Measurements from ENCODE around the gene KLHL33.

The KLHL33 gene

GRCh38 chr14:20386276-20386855 lies 49.6 kb downstream of the KLHL33 start:
- DNase-seq (ENCODE audit: low spot score), result no peak
- no peak for TF ChIP-seq CTCF (IDR thresholded peaks at IDR 0.05; ENCODE audit: extremely low read depth, insufficient read depth, missing control alignments)
- in situ Hi-C loops (cut with MboI; ENCODE audit: low pct_unique_long_range_greater_than_20kb, low sequenced_read_pairs, unreplicated experiment), result no loop called here

GRCh38 chr14:20384886-20385285 lies 51.1 kb downstream of the KLHL33 start:
- in situ Hi-C loops (cut with MboI; ENCODE audit: low pct_unique_long_range_greater_than_20kb, low sequenced_read_pairs, unreplicated experiment), result no loop called here
- no peak for DNase-seq (ENCODE audit: low spot score)
- TF ChIP-seq CTCF (IDR thresholded peaks at IDR 0.05; ENCODE audit: extremely low read depth, insufficient read depth, missing control alignments), result no peak

- in situ Hi-C loops (cut with MboI; ENCODE audit: low pct_unique_long_range_greater_than_20kb, low sequenced_read_pairs, unreplicated experiment), result no loop called here
- TF ChIP-seq CTCF (IDR thresholded peaks at IDR 0.05; ENCODE audit: extremely low read depth, insufficient read depth, missing control alignments), result no peak
- DNase-seq (ENCODE audit: low spot score), result no peak
Observed at GRCh38 chr14:20384321-20384720, 51.6 kb downstream of the KLHL33 start.

GRCh38 chr14:20383636-20384035 lies 52.3 kb downstream of the KLHL33 start:
- in situ Hi-C loops (cut with MboI; ENCODE audit: low pct_unique_long_range_greater_than_20kb, low sequenced_read_pairs, unreplicated experiment), result no loop called here
- no peak for DNase-seq (ENCODE audit: low spot score)
- no peak for TF ChIP-seq CTCF (IDR thresholded peaks at IDR 0.05; ENCODE audit: extremely low read depth, insufficient read depth, missing control alignments)

GRCh38 chr14:20383032-20383431 lies 52.9 kb downstream of the KLHL33 start:
- in situ Hi-C loops (cut with MboI; ENCODE audit: low pct_unique_long_range_greater_than_20kb, low sequenced_read_pairs, unreplicated experiment), result no loop called here
- TF ChIP-seq CTCF (IDR thresholded peaks at IDR 0.05; ENCODE audit: extremely low read depth, insufficient read depth, missing control alignments), result no peak
- DNase-seq (ENCODE audit: low spot score), result no peak

GRCh38 chr14:20382526-20382925 lies 53.4 kb downstream of the KLHL33 start:
- TF ChIP-seq CTCF (IDR thresholded peaks at IDR 0.05; ENCODE audit: extremely low read depth, insufficient read depth, missing control alignments), result no peak
- DNase-seq (ENCODE audit: low spot score), result no peak
- in situ Hi-C loops (cut with MboI; ENCODE audit: low pct_unique_long_range_greater_than_20kb, low sequenced_read_pairs, unreplicated experiment), result no loop called here

GRCh38 chr14:20381341-20381740 lies 54.6 kb downstream of the KLHL33 start:
- TF ChIP-seq CTCF (IDR thresholded peaks at IDR 0.05; ENCODE audit: extremely low read depth, insufficient read depth, missing control alignments), result no peak
- in situ Hi-C loops (cut with MboI; ENCODE audit: low pct_unique_long_range_greater_than_20kb, low sequenced_read_pairs, unreplicated experiment), result no loop called here
- DNase-seq (ENCODE audit: low spot score), result no peak

Data from GM13977 (cell line).